OCI-LY1 (cell line): ENCODE data around the gene CACNA1C.

Source experiments
- EZH2 ChIP-seq: fragments of 200-600 bp; sonication (generic), shearing (Covaris generic); IDR thresholded peaks from 2 replicates; pipeline ENCODE4 v1.8.0; 2017; ENCODE audit warnings: borderline replicate concordance, mixed run types, mild to moderate bottlenecking, antibody characterized with exemption, low read length, moderate library complexity, mixed read lengths
- TF ChIP-seq, protein P1 (sequence below): fragments of 200-600 bp; sonication (generic), shearing (Covaris generic); IDR thresholded peaks from 2 replicates; pipeline ENCODE4 v1.5.1; 2017; ENCODE audit warnings: mild to moderate bottlenecking, antibody characterized with exemption, low read length, moderate library complexity, mixed read lengths

- TF ChIP-seq, protein P1, sequence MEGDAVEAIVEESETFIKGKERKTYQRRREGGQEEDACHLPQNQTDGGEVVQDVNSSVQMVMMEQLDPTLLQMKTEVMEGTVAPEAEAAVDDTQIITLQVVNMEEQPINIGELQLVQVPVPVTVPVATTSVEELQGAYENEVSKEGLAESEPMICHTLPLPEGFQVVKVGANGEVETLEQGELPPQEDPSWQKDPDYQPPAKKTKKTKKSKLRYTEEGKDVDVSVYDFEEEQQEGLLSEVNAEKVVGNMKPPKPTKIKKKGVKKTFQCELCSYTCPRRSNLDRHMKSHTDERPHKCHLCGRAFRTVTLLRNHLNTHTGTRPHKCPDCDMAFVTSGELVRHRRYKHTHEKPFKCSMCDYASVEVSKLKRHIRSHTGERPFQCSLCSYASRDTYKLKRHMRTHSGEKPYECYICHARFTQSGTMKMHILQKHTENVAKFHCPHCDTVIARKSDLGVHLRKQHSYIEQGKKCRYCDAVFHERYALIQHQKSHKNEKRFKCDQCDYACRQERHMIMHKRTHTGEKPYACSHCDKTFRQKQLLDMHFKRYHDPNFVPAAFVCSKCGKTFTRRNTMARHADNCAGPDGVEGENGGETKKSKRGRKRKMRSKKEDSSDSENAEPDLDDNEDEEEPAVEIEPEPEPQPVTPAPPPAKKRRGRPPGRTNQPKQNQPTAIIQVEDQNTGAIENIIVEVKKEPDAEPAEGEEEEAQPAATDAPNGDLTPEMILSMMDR, result no peak
- TF ChIP-seq EZH2, result no peak
Observed at GRCh38 chr12:2113119-2113912, 60.5 kb downstream of the CACNA1C start.
